Panc1 (cell line): ENCODE data around the gene STK24. TPM values are rescaled to one million over a fixed set of nuclear protein-coding genes. Genes with fewer than 3 reads are reported as not detected.

Source experiments
- ATAC-seq: fragments of 200-7000 bp; cut with Tn5 transposase; 2 replicates; pipeline ENCODE4 v1.9.1; 2020; ENCODE audit warnings: mild to moderate bottlenecking, moderate library complexity
- BruUV-seq: library from RNA; stranded (reverse); fragments of 400-500 nt; replicated peaks from 2 replicates; lab custom pipeline; 2021; lab: Mats Ljungman, UMichigan
- CTCF ChIA-PET: fragments of 300-600 bp; sonication (Branson Sonifier 250); formaldehyde crosslinking; loops from one replicate; lab custom pipeline; 2022; ENCODE audit warnings: antibody characterized with exemption; lab: Charles Lee
- POLR2A ChIA-PET: fragments of 300-600 bp; sonication (Branson Sonifier 250); formaldehyde crosslinking; loops from one replicate; lab custom pipeline; 2022; ENCODE audit warnings: antibody characterized with exemption; lab: Charles Lee
- DNase-seq: peaks from one replicate; pipeline ENCODE4 v3.0.0-alpha.2; 2010; ENCODE audit warnings: low read depth, low spot score
- H3K27ac ChIP-seq: 2 replicates; pipeline ENCODE4 v1.5.1; 2011; ENCODE audit warnings: mild to moderate bottlenecking, low read length, inconsistent platforms
- H3K27me3 ChIP-seq: fragments of 200-500 bp; sonication (Bioruptor generic); 2 replicates; pipeline ENCODE4 v1.6.0; 2014; ENCODE audit warnings: low read length, inconsistent platforms; ENCODE audit not compliant: control insufficient read depth, insufficient read depth
- H3K36me3 ChIP-seq: fragments of 200-500 bp; sonication (Bioruptor generic); 2 replicates; pipeline ENCODE4 v1.5.1; 2014; ENCODE audit warnings: inconsistent platforms, mild to moderate bottlenecking, low read length, moderate library complexity; ENCODE audit not compliant: control insufficient read depth, insufficient read depth
- H3K4me1 ChIP-seq: 2 replicates; pipeline ENCODE4 v1.5.1; 2011; ENCODE audit warnings: inconsistent platforms, mild to moderate bottlenecking, low read length, moderate library complexity; ENCODE audit not compliant: control insufficient read depth, insufficient read depth
- H3K4me3 ChIP-seq, 2 experiments: 2 replicates each; pipeline ENCODE4 v1.5.1; 2011 to 2012; ENCODE audit warnings: low read depth in 2 of 2, low read length in 2 of 2, mild to moderate bottlenecking in 2 of 2, inconsistent platforms in 1 of 2, moderate library complexity in 1 of 2
- H3K9me3 ChIP-seq: fragments of 200-500 bp; sonication (Bioruptor generic); 2 replicates; pipeline ENCODE4 v1.5.1; 2014; ENCODE audit warnings: low read depth, mild to moderate bottlenecking, inconsistent platforms, low read length, moderate library complexity; ENCODE audit not compliant: control insufficient read depth, insufficient read depth
- POLR2AphosphoS5 ChIP-seq: IDR thresholded peaks from 2 replicates; pipeline ENCODE4 v1.6.1; 2012; ENCODE audit warnings: mild to moderate bottlenecking, low read depth, low read length, moderate library complexity
- REST ChIP-seq, 2 experiments: IDR thresholded peaks; 2 replicates each; pipeline ENCODE4 v1.6.1; 2011 to 2012; ENCODE audit warnings: low read depth in 2 of 2, control low read depth in 1 of 2, low read length in 1 of 2, mild to moderate bottlenecking in 1 of 2, moderate library complexity in 1 of 2; ENCODE audit not compliant: insufficient read depth in 1 of 2
- SIN3A ChIP-seq: IDR thresholded peaks from 2 replicates; pipeline ENCODE4 v1.6.1; 2012; ENCODE audit warnings: low read depth, mild to moderate bottlenecking, low read length, moderate library complexity, borderline replicate concordance; ENCODE audit not compliant: insufficient read depth
- TCF7L2 ChIP-seq: IDR thresholded peaks from 2 replicates; pipeline ENCODE4 v1.6.1; 2011; ENCODE audit warnings: mild to moderate bottlenecking, low read depth, low read length, inconsistent platforms
- in situ Hi-C: cut with HindIII; loops from 2 replicates; pipeline ENCODE4 v1.10.0; 2016; ENCODE audit warnings: low sequenced_read_pairs, low pct_unique_long_range_greater_than_20kb
- intact Hi-C: fragments of 100-400 bp; cut with micrococcal nuclease; formaldehyde crosslinking; loops from one replicate; pipeline ENCODE4 v1.10.0; 2022; ENCODE audit not compliant: unreplicated experiment
- total RNA-seq: library from RNA; stranded (reverse); gene quantifications from one replicate; pipeline ENCODE4 v1.2.1, GENCODE V29; 2021; ENCODE audit not compliant: unreplicated experiment
- TF ChIP-seq, protein P1 (sequence below): fragments of 450-650 bp; IDR thresholded peaks from 2 replicates; pipeline ENCODE4 v1.5.1; 2017; ENCODE audit warnings: mild to moderate bottlenecking

Gene STK24
- total RNA-seq, 1 experiment from 2014 or later: 57.3 TPM

GRCh38 chr13:98397221-98397620 lies 179.7 kb downstream of the STK24 start:
- ATAC-seq (no peak), DNase-seq (no peak)
- ChIA-PET CTCF (no interaction called here), POLR2A (no interaction called here)
- no peak for TF ChIP-seq POLR2AphosphoS5
- no peak for TF ChIP-seq TCF7L2
- no peak for TF ChIP-seq REST (IDR thresholded peaks at IDR 0.05; ENCODE audit: insufficient read depth in 1 of 2, low read depth in 2 of 2, low read length in 1 of 2)
- TF ChIP-seq, protein P1, sequence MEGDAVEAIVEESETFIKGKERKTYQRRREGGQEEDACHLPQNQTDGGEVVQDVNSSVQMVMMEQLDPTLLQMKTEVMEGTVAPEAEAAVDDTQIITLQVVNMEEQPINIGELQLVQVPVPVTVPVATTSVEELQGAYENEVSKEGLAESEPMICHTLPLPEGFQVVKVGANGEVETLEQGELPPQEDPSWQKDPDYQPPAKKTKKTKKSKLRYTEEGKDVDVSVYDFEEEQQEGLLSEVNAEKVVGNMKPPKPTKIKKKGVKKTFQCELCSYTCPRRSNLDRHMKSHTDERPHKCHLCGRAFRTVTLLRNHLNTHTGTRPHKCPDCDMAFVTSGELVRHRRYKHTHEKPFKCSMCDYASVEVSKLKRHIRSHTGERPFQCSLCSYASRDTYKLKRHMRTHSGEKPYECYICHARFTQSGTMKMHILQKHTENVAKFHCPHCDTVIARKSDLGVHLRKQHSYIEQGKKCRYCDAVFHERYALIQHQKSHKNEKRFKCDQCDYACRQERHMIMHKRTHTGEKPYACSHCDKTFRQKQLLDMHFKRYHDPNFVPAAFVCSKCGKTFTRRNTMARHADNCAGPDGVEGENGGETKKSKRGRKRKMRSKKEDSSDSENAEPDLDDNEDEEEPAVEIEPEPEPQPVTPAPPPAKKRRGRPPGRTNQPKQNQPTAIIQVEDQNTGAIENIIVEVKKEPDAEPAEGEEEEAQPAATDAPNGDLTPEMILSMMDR: no peak
- no peak for TF ChIP-seq SIN3A
- no TSS peak for BruUV-seq
- in situ Hi-C loops: no loop called here
- H3K27me3 ChIP-seq: no peaks in the 10 kb centered on the region
- H3K36me3 ChIP-seq: no peaks in the 10 kb centered on the region
- no peaks in the 10 kb centered on the region for H3K9me3 ChIP-seq
- no peaks in the 10 kb centered on the region for H3K4me1 ChIP-seq
- no peak overlapping the region for H3K27ac ChIP-seq
- intact Hi-C loops: no loop called here
- no peak overlapping the region for H3K4me3 ChIP-seq

GRCh38 chr13:98396071-98396710 lies 180.7 kb downstream of the STK24 start:
- Histone ChIP-seq H3K9me3 (no peaks in the 10 kb centered on the region), H3K4me3 (no peak overlapping the region), H3K4me1 (no peaks in the 10 kb centered on the region), H3K36me3 (no peaks in the 10 kb centered on the region), H3K27me3 (no peaks in the 10 kb centered on the region), H3K27ac (no peak overlapping the region)
- in situ Hi-C loops (no loop called here), intact Hi-C loops (no loop called here)
- CTCF ChIA-PET: no interaction called here
- POLR2A ChIA-PET: no interaction called here
- TF ChIP-seq, protein P1: no peak
- TF ChIP-seq REST (IDR thresholded peaks at IDR 0.05; ENCODE audit: insufficient read depth in 1 of 2, low read depth in 2 of 2, low read length in 1 of 2) (no peak), POLR2AphosphoS5 (no peak), TCF7L2 (no peak), SIN3A (no peak)
- ATAC-seq (no peak), DNase-seq (no peak)
- BruUV-seq: no TSS peak
